HCT116 (cell line): Measurements from ENCODE around the gene CTBP2.

Source experiments
- EZH2 ChIP-seq: fragments of 200-600 bp; sonication (generic); IDR thresholded peaks from 2 replicates; pipeline ENCODE4 v1.6.1; 2017; ENCODE audit warnings: antibody characterized with exemption, mixed run types
- JUND ChIP-seq: IDR thresholded peaks from 2 replicates; pipeline ENCODE4 v1.6.1; 2012
- TF ChIP-seq, protein P1 (sequence below), 3 experiments: fragments of 200-600 bp in 1 of 3; sonication (generic) in 1 of 3; IDR thresholded peaks in 2 of 3; conservative IDR thresholded peaks in 1 of 3; 2 replicates each; pipeline ENCODE4 v1.5.1; 2012 to 2017; ENCODE audit warnings: low read depth in 2 of 3, low read length in 2 of 3, antibody characterized with exemption in 1 of 3, borderline replicate concordance in 1 of 3, control low read depth in 1 of 3, mild to moderate bottlenecking in 1 of 3, mixed read lengths in 1 of 3, mixed run types in 1 of 3, moderate library complexity in 1 of 3; ENCODE audit not compliant: insufficient read depth in 1 of 3
- TF ChIP-seq, protein P2 (sequence below): IDR thresholded peaks from 2 replicates; pipeline ENCODE4 v1.6.1; 2012

DNA sequence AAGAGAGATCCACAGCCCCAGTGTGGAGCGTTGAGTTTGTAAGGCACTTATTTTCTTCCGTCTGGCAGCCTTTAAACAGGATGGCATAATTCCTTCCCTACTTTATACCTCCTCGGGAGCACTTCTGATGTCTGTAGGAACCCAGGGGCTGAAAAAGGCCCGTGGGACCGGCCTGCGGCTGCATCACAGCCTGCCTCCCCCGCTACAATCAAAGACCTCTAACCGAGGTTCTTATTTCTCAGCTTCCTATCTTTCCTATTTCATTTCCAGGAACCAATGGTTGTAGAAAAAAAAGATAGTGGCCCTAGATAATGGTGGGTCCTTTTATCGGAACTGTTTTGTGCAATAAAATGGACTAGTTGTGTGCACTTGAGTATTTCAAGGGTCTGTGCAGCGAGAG is 4.1 kb upstream of the CTBP2 start:
- TF ChIP-seq, protein P1, sequence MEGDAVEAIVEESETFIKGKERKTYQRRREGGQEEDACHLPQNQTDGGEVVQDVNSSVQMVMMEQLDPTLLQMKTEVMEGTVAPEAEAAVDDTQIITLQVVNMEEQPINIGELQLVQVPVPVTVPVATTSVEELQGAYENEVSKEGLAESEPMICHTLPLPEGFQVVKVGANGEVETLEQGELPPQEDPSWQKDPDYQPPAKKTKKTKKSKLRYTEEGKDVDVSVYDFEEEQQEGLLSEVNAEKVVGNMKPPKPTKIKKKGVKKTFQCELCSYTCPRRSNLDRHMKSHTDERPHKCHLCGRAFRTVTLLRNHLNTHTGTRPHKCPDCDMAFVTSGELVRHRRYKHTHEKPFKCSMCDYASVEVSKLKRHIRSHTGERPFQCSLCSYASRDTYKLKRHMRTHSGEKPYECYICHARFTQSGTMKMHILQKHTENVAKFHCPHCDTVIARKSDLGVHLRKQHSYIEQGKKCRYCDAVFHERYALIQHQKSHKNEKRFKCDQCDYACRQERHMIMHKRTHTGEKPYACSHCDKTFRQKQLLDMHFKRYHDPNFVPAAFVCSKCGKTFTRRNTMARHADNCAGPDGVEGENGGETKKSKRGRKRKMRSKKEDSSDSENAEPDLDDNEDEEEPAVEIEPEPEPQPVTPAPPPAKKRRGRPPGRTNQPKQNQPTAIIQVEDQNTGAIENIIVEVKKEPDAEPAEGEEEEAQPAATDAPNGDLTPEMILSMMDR (IDR thresholded peaks at IDR 0.05 in 2 of 3, conservative IDR thresholded peaks at IDR 0.05 in 1 of 3; ENCODE audit: borderline replicate concordance in 1 of 3, insufficient read depth in 1 of 3, low read depth in 2 of 3, low read length in 2 of 3) = no peak
- TF ChIP-seq, protein P2, sequence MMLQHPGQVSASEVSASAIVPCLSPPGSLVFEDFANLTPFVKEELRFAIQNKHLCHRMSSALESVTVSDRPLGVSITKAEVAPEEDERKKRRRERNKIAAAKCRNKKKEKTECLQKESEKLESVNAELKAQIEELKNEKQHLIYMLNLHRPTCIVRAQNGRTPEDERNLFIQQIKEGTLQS = no peak
- TF ChIP-seq EZH2 (no peak), JUND (no peak)
